CD14-positive monocyte (primary cell): ENCODE data around the gene APEX1. TPM values are rescaled to one million over a fixed set of nuclear protein-coding genes. Genes with fewer than 3 reads are reported as not detected.

Experiments
- DNase-seq, 3 donors: peaks; one replicate each; pipeline ENCODE4 v3.0.0-alpha.2; 2011 to 2022
- H2AFZ ChIP-seq: 2 replicates; pipeline ENCODE4 v1.6.0; 2012; ENCODE audit warnings: mild to moderate bottlenecking, low read depth, low read length, inconsistent platforms; ENCODE audit not compliant: insufficient read depth, poor library complexity, severe bottlenecking
- H3K27ac ChIP-seq, 2 donors: 1 replicate in 1 of 2; 2 replicates in 1 of 2; pipeline ENCODE4 v1.5.1; 2012 to 2013; ENCODE audit warnings: low read length in 2 of 2, control low read depth in 1 of 2, inconsistent platforms in 1 of 2, low read depth in 1 of 2, mild to moderate bottlenecking in 1 of 2
- H3K27me3 ChIP-seq, 2 donors: one replicate each; pipeline versions ENCODE4 v1.6.0 to v1.6.1; 2011 to 2013; ENCODE audit warnings: low read length in 2 of 2; ENCODE audit not compliant: control insufficient read depth in 2 of 2, insufficient read depth in 2 of 2
- H3K36me3 ChIP-seq, 2 donors: replicated peaks in 1 of 2; 1 replicate in 1 of 2; 2 replicates in 1 of 2; pipeline versions ENCODE4 v1.5.1 to v1.6.1; 2012 to 2013; ENCODE audit warnings: low read length in 2 of 2, control low read depth in 1 of 2, inconsistent platforms in 1 of 2, mild to moderate bottlenecking in 1 of 2; ENCODE audit not compliant: insufficient read depth in 2 of 2, control insufficient read depth in 1 of 2
- H3K4me1 ChIP-seq, 2 donors: 1 replicate in 1 of 2; 2 replicates in 1 of 2; pipeline versions ENCODE4 v1.5.1 to v1.6.1; 2012 to 2013; ENCODE audit warnings: low read length in 2 of 2, control low read depth in 1 of 2, inconsistent platforms in 1 of 2, mild to moderate bottlenecking in 1 of 2, moderate library complexity in 1 of 2; ENCODE audit not compliant: insufficient read depth in 2 of 2, control insufficient read depth in 1 of 2
- H3K4me2 ChIP-seq: replicated peaks from 2 replicates; pipeline ENCODE3; 2012; ENCODE audit warnings: low read length, moderate library complexity, mild to moderate bottlenecking; ENCODE audit not compliant: poor library complexity, severe bottlenecking; ENCODE audit errors: extremely low read depth
- H3K4me3 ChIP-seq, 3 experiments: fragments of 200-600 bp in 1 of 3; sonication (generic) in 1 of 3; replicated peaks in 1 of 3; 1 replicate in 2 of 3; 2 replicates in 1 of 3; pipeline ENCODE4 v1.5.1; 2011 to 2013; ENCODE audit warnings: low read length in 3 of 3, mild to moderate bottlenecking in 3 of 3, control low read depth in 2 of 3, low read depth in 2 of 3, inconsistent platforms in 1 of 3, moderate library complexity in 1 of 3
- H3K79me2 ChIP-seq: 2 replicates; pipeline ENCODE4 v1.6.0; 2012; ENCODE audit warnings: mild to moderate bottlenecking, control low read depth, inconsistent platforms, low read length, moderate library complexity; ENCODE audit not compliant: insufficient read depth
- H3K9ac ChIP-seq: 2 replicates; pipeline ENCODE4 v1.6.0; 2017; ENCODE audit warnings: low read length, mild to moderate bottlenecking; ENCODE audit not compliant: insufficient read depth, poor library complexity, severe bottlenecking
- H3K9me3 ChIP-seq, 2 donors: replicated peaks in 1 of 2; 1 replicate in 1 of 2; 2 replicates in 1 of 2; pipeline versions ENCODE4 v1.5.1 to v1.6.1; 2012 to 2013; ENCODE audit warnings: low read length in 2 of 2, control low read depth in 1 of 2; ENCODE audit not compliant: control insufficient read depth in 1 of 2, insufficient read depth in 1 of 2
- H4K20me1 ChIP-seq: 2 replicates; pipeline ENCODE4 v1.6.0; 2012; ENCODE audit warnings: mild to moderate bottlenecking, low read length, control low read depth, moderate library complexity; ENCODE audit not compliant: insufficient read depth
- H3K27ac Mint-ChIP-seq, 7 donors: one replicate each; pipeline ENCODE4 v1.8.0; 2020; ENCODE audit warnings: mild to moderate bottlenecking in 7 of 7, mixed read lengths in 7 of 7, moderate library complexity in 6 of 7, inconsistent platforms in 2 of 7
- H3K27me3 Mint-ChIP-seq, 3 donors: one replicate each; pipeline ENCODE4 v1.8.0; 2021 to 2022; ENCODE audit warnings: low read depth in 3 of 3, mild to moderate bottlenecking in 3 of 3, mixed read lengths in 3 of 3, moderate library complexity in 3 of 3, inconsistent platforms in 1 of 3
- H3K36me3 Mint-ChIP-seq, 2 donors: one replicate each; pipeline ENCODE4 v1.8.0; 2020; ENCODE audit warnings: mixed read lengths in 2 of 2, inconsistent platforms in 1 of 2, mild to moderate bottlenecking in 1 of 2
- H3K4me1 Mint-ChIP-seq: one replicate; pipeline ENCODE4 v1.8.0; 2020; ENCODE audit warnings: mild to moderate bottlenecking, mixed read lengths
- H3K4me3 Mint-ChIP-seq, 2 donors: one replicate each; pipeline ENCODE4 v1.8.0; 2020; ENCODE audit warnings: mild to moderate bottlenecking in 2 of 2, mixed read lengths in 2 of 2, moderate library complexity in 1 of 2
- H3K9me3 Mint-ChIP-seq, 7 donors: one replicate each; pipeline ENCODE4 v1.8.0; 2020 to 2022; ENCODE audit warnings: mixed read lengths in 7 of 7, mild to moderate bottlenecking in 6 of 7, moderate library complexity in 6 of 7, inconsistent platforms in 2 of 7
- WGBS: methylation state at CpG from one replicate; pipeline ENCODE4 v1.1.5; 2013; ENCODE audit warnings: missing lambda C conversion rate; ENCODE audit not compliant: insufficient coverage; 5-methylcytosine and 5-hydroxymethylcytosine counted together
- intact Hi-C, 2 donors: fragments of 100-400 bp; cut with micrococcal nuclease; formaldehyde crosslinking; loops; one replicate each; pipeline versions ENCODE4 v1.15.0 to v1.15.1; 2023
- polyA plus RNA-seq, 3 donors: library from polyadenylated mRNA; depleted of rRNA in 1 of 3; unstranded in 2 of 3; stranded (reverse) in 1 of 3; fragments of 300-500 nt in 2 of 3; fragments of >200 nt in 1 of 3; fragmentation: Illumina TruSeq in 2 of 3; gene quantifications; 1 replicate in 2 of 3; 2 replicates in 1 of 3; pipeline ENCODE4 v1.2.3, GENCODE V29; 2012 to 2021
- TF ChIP-seq, protein P1 (sequence below): fragments of 200-600 bp; IDR thresholded peaks from one replicate; pipeline ENCODE4 v1.8.0; 2022; ENCODE audit warnings: antibody characterized with exemption, mild to moderate bottlenecking

APEX1 gene
- polyA plus RNA-seq, 3 donors: 69.7 to 208 (median 85.4) TPM

DNA sequence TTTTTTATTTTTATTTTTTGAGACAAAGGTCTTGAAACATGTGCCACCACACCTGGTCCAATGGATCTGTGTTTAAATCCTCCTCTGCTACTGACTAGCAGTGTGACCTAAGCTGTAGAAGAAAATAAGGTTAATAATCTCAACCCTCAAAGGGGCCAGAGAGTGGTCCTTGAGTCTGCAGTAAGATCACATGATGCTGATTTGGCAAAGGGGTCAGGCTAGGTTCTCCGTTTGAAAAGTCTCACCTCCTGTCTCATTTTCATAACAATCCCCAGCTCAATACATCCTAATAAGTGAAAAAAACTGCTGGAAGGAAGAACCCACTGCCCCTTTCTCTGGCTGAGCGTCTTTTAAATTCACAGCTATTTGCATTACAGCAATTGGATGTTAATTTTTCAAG, 33.8 kb upstream of the APEX1 start:
- H3K4me2 ChIP-seq: no peak overlapping the region

DNA sequence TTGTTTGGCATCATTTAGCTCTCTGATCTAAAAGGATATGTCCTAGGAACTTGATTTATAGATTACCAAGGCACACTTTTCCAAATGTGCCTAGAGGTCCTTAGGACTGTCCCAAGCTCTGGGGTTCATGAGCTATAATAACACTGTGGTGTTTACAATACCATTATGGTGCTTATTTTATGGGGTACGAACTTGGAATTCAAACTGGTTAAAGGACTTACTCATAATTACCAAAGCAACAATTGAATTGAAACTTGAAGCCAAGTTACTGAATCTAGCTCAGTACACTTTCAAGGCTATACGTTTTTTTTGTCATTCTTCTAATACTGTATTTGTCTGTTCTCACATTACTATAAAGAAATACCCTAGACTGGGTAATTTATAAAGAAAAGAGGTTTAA, 32.1 kb upstream of the APEX1 start:
- no peaks in the 10 kb centered on the region for H3K9me3 ChIP-seq
- H3K36me3 ChIP-seq: no peaks in the 10 kb centered on the region
- no peak for DNase-seq
- Mint-ChIP-seq H3K27ac (peak overlapping the region in 1 of 7 donors; percentile 54), H3K36me3 (no peaks in the 10 kb centered on the region), H3K4me1 (peaks cover 35% of the 10 kb centered on the region), H3K27me3 (no peaks in the 10 kb centered on the region), H3K9me3 (peaks cover 0 to 2% (median 0%) of the 10 kb centered on the region in 7 donors), H3K4me3 (no peak overlapping the region)
- intact Hi-C loops: no loop called here
- TF ChIP-seq, protein P1, sequence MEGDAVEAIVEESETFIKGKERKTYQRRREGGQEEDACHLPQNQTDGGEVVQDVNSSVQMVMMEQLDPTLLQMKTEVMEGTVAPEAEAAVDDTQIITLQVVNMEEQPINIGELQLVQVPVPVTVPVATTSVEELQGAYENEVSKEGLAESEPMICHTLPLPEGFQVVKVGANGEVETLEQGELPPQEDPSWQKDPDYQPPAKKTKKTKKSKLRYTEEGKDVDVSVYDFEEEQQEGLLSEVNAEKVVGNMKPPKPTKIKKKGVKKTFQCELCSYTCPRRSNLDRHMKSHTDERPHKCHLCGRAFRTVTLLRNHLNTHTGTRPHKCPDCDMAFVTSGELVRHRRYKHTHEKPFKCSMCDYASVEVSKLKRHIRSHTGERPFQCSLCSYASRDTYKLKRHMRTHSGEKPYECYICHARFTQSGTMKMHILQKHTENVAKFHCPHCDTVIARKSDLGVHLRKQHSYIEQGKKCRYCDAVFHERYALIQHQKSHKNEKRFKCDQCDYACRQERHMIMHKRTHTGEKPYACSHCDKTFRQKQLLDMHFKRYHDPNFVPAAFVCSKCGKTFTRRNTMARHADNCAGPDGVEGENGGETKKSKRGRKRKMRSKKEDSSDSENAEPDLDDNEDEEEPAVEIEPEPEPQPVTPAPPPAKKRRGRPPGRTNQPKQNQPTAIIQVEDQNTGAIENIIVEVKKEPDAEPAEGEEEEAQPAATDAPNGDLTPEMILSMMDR: no peak
- peaks cover 3% of the 10 kb centered on the region for H4K20me1 ChIP-seq
- no peak overlapping the region for H3K27ac ChIP-seq
- H3K4me1 ChIP-seq: peaks cover 36 to 38% of the 10 kb centered on the region in 2 donors
- H3K4me3 ChIP-seq: no peak overlapping the region
- H3K9ac ChIP-seq: no peak overlapping the region
- H3K4me2 ChIP-seq: no peak overlapping the region
- no peaks in the 10 kb centered on the region for H3K27me3 ChIP-seq
- no CpG with 5 or more reads among the region's 2 CpGs for WGBS
- H3K79me2 ChIP-seq: no peaks in the 10 kb centered on the region
- no peak overlapping the region for H2AFZ ChIP-seq

More for the DNA sequence above, 33.8 kb upstream of the APEX1 start:
- H3K4me1 ChIP-seq: peaks cover 27 to 31% of the 10 kb centered on the region in 2 donors
- H3K27me3 ChIP-seq: no peaks in the 10 kb centered on the region
- H3K36me3 ChIP-seq: no peaks in the 10 kb centered on the region
- H3K9ac ChIP-seq: no peak overlapping the region
- intact Hi-C loops: no loop called here
- no CpG with 5 or more reads among the region's 2 CpGs for WGBS
- H3K27ac ChIP-seq: no peak overlapping the region
- no peak for DNase-seq
- Mint-ChIP-seq H3K27me3 (no peaks in the 10 kb centered on the region), H3K4me3 (no peak overlapping the region), H3K36me3 (no peaks in the 10 kb centered on the region), H3K9me3 (no peaks in the 10 kb centered on the region), H3K4me1 (peaks cover 33% of the 10 kb centered on the region), H3K27ac (no peak overlapping the region)
- H3K4me3 ChIP-seq: no peak overlapping the region
- no peaks in the 10 kb centered on the region for H3K79me2 ChIP-seq
- no peaks in the 10 kb centered on the region for H3K9me3 ChIP-seq
- no peak overlapping the region for H2AFZ ChIP-seq
- TF ChIP-seq, protein P1: no peak
- H4K20me1 ChIP-seq: no peaks in the 10 kb centered on the region
